Activated CD8-positive, alpha-beta memory T cell treated with anti-CD3 and anti-CD28 coated beads for 36 hours (primary cell): ENCODE measurements around the gene GATD1. TPM values are rescaled to one million over a fixed set of nuclear protein-coding genes. Genes with fewer than 3 reads are reported as not detected.
"Not testable (repeated sequence)": the region's sequence is repeated elsewhere in the genome, so short reads cannot be mapped to it uniquely, and the experiment has no call there.

Source experiments
- CTCF ChIA-PET: fragments of 350-600 bp; sonication (Branson Sonifier 250); formaldehyde crosslinking; loops from one replicate; lab custom pipeline; 2021; ENCODE audit warnings: antibody characterized with exemption; lab: Charles Lee
- POLR2A ChIA-PET: fragments of 350-600 bp; sonication (Branson Sonifier 250); formaldehyde crosslinking; loops from one replicate; lab custom pipeline; 2021; ENCODE audit warnings: antibody characterized with exemption; lab: Charles Lee
- total RNA-seq, 2 experiments: library from RNA; stranded (reverse); gene quantifications; one replicate each; pipeline ENCODE4 v1.2.3, GENCODE V29; 2021

The GATD1 gene
- total RNA-seq, 2 experiments from 2014 or later, result 52.6 to 60.4 TPM

GRCh38 chr11:761526-762108, 15.7 kb downstream of the GATD1 start:
- CTCF ChIA-PET, result interaction anchor here (0.6 to 1.5 kb wide), 2 partner anchors 11 to 937 kb away, joined by 3 to 4 read pairs; no protein-coding TSS in a partner anchor
- POLR2A ChIA-PET, result no interaction called here

GRCh38 chr11:760236-760635, 17.1 kb downstream of the GATD1 start:
- POLR2A ChIA-PET, result no interaction called here
- CTCF ChIA-PET, result no interaction called here

- ChIA-PET CTCF (interaction anchor here (1.4 to 1.9 kb wide), 2 partner anchors 12 to 22 kb away, joined by 4 to 5 read pairs; no protein-coding TSS in a partner anchor), POLR2A (interaction anchor here (0.5 kb wide), 1 partner anchor 148 kb away, joined by 3 read pairs; no protein-coding TSS in a partner anchor)
These were observed 27.6 kb downstream of the GATD1 start for GRCh38 chr11:749731-750130.

- ChIA-PET CTCF (interaction anchor here (0.8 to 2.6 kb wide), 6 partner anchors 11 to 51 kb away, joined by 3 to 12 read pairs (median 4); partner anchors contain the start of genes GATD1 and TMEM80), POLR2A (interaction anchor here (0.6 to 1.3 kb wide), 3 partner anchors 18 to 49 kb away, joined by 3 to 4 read pairs (median 3); no protein-coding TSS in a partner anchor)
These were observed 29.3 kb downstream of the GATD1 start for GRCh38 chr11:748007-748359.

GRCh38 chr11:747158-748006, 29.9 kb downstream of the GATD1 start, which contains the start of gene TALDO1:
Gene TALDO1 (plus strand): TSS chr11:747464. CDS start chr11:747482, 18 bp downstream.
- ChIA-PET CTCF (interaction anchor here (0.6 to 2.6 kb wide), 9 partner anchors 10 to 51 kb away, joined by 3 to 12 read pairs (median 3); partner anchors contain the start of genes GATD1 and TMEM80), POLR2A (interaction anchor here (0.5 to 1.3 kb wide), 5 partner anchors 14 to 212 kb away, joined by 3 to 6 read pairs (median 3); no protein-coding TSS in a partner anchor)

GRCh38 chr11:746289-747157, 30.8 kb downstream of the GATD1 start:
- POLR2A ChIA-PET, result interaction anchor here (0.5 to 1.2 kb wide), 5 partner anchors 13 to 211 kb away, joined by 3 to 6 read pairs (median 3); no protein-coding TSS in a partner anchor
- CTCF ChIA-PET, result interaction anchor here (0.6 to 2.6 kb wide), 8 partner anchors 10 to 178 kb away, joined by 3 to 12 read pairs (median 3); partner anchors contain the start of gene TMEM80

- CTCF ChIA-PET, result interaction anchor here (1.1 to 1.8 kb wide), 2 partner anchors 22 to 50 kb away, joined by 3 to 7 read pairs; no protein-coding TSS in a partner anchor
These were observed 31.9 kb downstream of the GATD1 start for GRCh38 chr11:745428-745827.

GRCh38 chr11:742571-743201, 34.6 kb downstream of the GATD1 start:
- CTCF ChIA-PET, result interaction anchor here (0.6 kb wide), 1 partner anchor 103 kb away, joined by 3 read pairs; no protein-coding TSS in a partner anchor
- POLR2A ChIA-PET, result no interaction called here

More at GRCh38 chr11:745428-745827, 31.9 kb downstream of the GATD1 start:
- POLR2A ChIA-PET, result interaction anchor here (0.8 kb wide), 1 partner anchor 176 kb away, joined by 6 read pairs; no protein-coding TSS in a partner anchor

- CTCF ChIA-PET, result no interaction called here
- POLR2A ChIA-PET, result no interaction called here
These were observed 35.1 kb downstream of the GATD1 start for GRCh38 chr11:742156-742546.

- CTCF ChIA-PET, result interaction anchor here (1.0 to 1.5 kb wide), 2 partner anchors 20 to 38 kb away, joined by 3 to 5 read pairs; no protein-coding TSS in a partner anchor
- POLR2A ChIA-PET, result not testable (repeated sequence)
These were observed 39.4 kb downstream of the GATD1 start for GRCh38 chr11:737899-738298.

- ChIA-PET CTCF (interaction anchor here (1.0 to 1.5 kb wide), 3 partner anchors 11 to 38 kb away, joined by 3 to 5 read pairs (median 4); no protein-coding TSS in a partner anchor), POLR2A (no interaction called here)
These were observed 39.9 kb downstream of the GATD1 start for GRCh38 chr11:737366-737765.

- CTCF ChIA-PET, POLR2A ChIA-PET: not testable (repeated sequence)
These were observed 42.7 kb downstream of the GATD1 start for GRCh38 chr11:734541-734940.

GRCh38 chr11:733072-733471, 44.2 kb downstream of the GATD1 start:
- POLR2A ChIA-PET, result interaction anchor here (0.6 to 0.7 kb wide), 2 partner anchors 14 to 26 kb away, joined by 3 to 6 read pairs; no protein-coding TSS in a partner anchor
- CTCF ChIA-PET, result interaction anchor here (1.3 kb wide), 1 partner anchor 10 kb away, joined by 3 read pairs; no protein-coding TSS in a partner anchor

- ChIA-PET POLR2A (no interaction called here), CTCF (interaction anchor here (0.7 to 1.4 kb wide), 4 partner anchors 18 to 189 kb away, joined by 3 to 4 read pairs (median 3); partner anchors contain the start of gene TALDO1)
These were observed 47.7 kb downstream of the GATD1 start for GRCh38 chr11:729492-730074.

GRCh38 chr11:728901-729491, 48.3 kb downstream of the GATD1 start:
- POLR2A ChIA-PET, result interaction anchor here (1.0 kb wide), 1 partner anchor 17 kb away, joined by 3 read pairs; no protein-coding TSS in a partner anchor
- CTCF ChIA-PET, result interaction anchor here (0.6 to 1.7 kb wide), 6 partner anchors 21 to 286 kb away, joined by 3 to 5 read pairs (median 4); no protein-coding TSS in a partner anchor
